ENCODE data around the gene GINS1. TPM values are rescaled to one million over a fixed set of nuclear protein-coding genes. Genes with fewer than 3 reads are reported as not detected.

Gene GINS1
- total RNA-seq (2014; rRNA removed; shearing (Covaris generic)) (22.8 and 23.0 TPM in 2 replicates), total RNA-seq (2022) (29.9 and 30.8 TPM in 2 replicates), Bru-seq, nascent RNA (percentile 69 among the genes with signal in this experiment), BruChase-seq, experiment 1, labeled RNA remaining after a 6-hour chase (percentile 81 among the genes with signal in this experiment), BruChase-seq, experiment 2, labeled RNA remaining after a 2-hour chase (percentile 79 among the genes with signal in this experiment)
- long read RNA-seq, transcript GINS1-201 (7 exons, 3,249 nt): major isoform, 17 of 26 reads
- long read RNA-seq, partial matches to known transcripts: 1 of 26 reads
- long read RNA-seq, other reads (novel, unspliced or antisense): 8 of 26 reads

- no peaks in the 10 kb centered on the region for H4K20me1 ChIP-seq (ENCODE audit: insufficient read depth, low read length)
- H3K9me2 ChIP-seq (ENCODE audit: insufficient read depth, low read length): no peaks in the 10 kb centered on the region
- TF ChIP-seq EZH2phosphoT487 (IDR thresholded peaks at IDR 0.05; ENCODE audit: borderline replicate concordance, low read depth, low read length) (no peak), CTCF (conservative IDR thresholded peaks at IDR 0.05; ENCODE audit: low read length) (no peak)
- H3K4me2 ChIP-seq (ENCODE audit: low read length): peak within 1 kb of the TSS; percentile 96
- CTCF ChIA-PET (ENCODE audit: unreplicated experiment): interaction anchor here (0.5 kb wide), 1 partner anchor 425 kb away, joined by 5 read pairs; no protein-coding TSS in a partner anchor
- peak; percentile 86 for DNase-seq (ENCODE audit: low spot score)
- POLR2A ChIA-PET: interaction anchor here (0.6 to 1.6 kb wide), 9 partner anchors 8 to 329 kb away, joined by 3 to 7 read pairs (median 4); no protein-coding TSS in a partner anchor
- peaks cover 17% of the 10 kb centered on the region for H3K36me3 ChIP-seq (ENCODE audit: insufficient read depth, low read length)
- peak within 1 kb of the TSS; percentile 58 for H3K27ac ChIP-seq (ENCODE audit: low read depth, low read length, poor library complexity, severe bottlenecking)
- peak within 1 kb of the TSS; percentile 99 for H2AFZ ChIP-seq (ENCODE audit: low read length)
- intact Hi-C loops (cut with micrococcal nuclease; ENCODE audit: unreplicated experiment): loop anchor here (5.0 kb wide), 2 partner anchors 125 to 160 kb away; partner anchors contain the start of gene PYGB
- peaks cover 16% of the 10 kb centered on the region for H3K4me1 ChIP-seq (ENCODE audit: insufficient read depth, low read length, poor library complexity, severe bottlenecking)
- TSS peak; percentile 85 for BruUV-seq (replicated peaks)
- peaks cover 3% of the 10 kb centered on the region; the same call in 1 of the 2 replicates for H3K9me3 ChIP-seq (ENCODE audit: low read length)
- H3K79me2 ChIP-seq (ENCODE audit: insufficient read depth, low read depth, low read length): peaks cover 21% of the 10 kb centered on the region
- peak within 1 kb of the TSS; percentile 83 for H3K4me3 ChIP-seq (ENCODE audit: low read depth, low read length, poor library complexity, severe bottlenecking)
Measured at GRCh38 chr20:25407311-25408169, at the start of gene GINS1. TSS of gene GINS1 (plus strand) at chr20:25407673. CDS start at chr20:25407821, 148 bp downstream.

GRCh38 chr20:25360631-25361286 is 46.7 kb upstream of the GINS1 start:
- no peaks in the 10 kb centered on the region for H4K20me1 ChIP-seq (ENCODE audit: insufficient read depth, low read length)
- intact Hi-C loops (cut with micrococcal nuclease; ENCODE audit: unreplicated experiment): no loop called here
- no peak overlapping the region for H2AFZ ChIP-seq (ENCODE audit: low read length)
- CTCF ChIA-PET (ENCODE audit: unreplicated experiment): no interaction called here
- H3K9me2 ChIP-seq (ENCODE audit: insufficient read depth, low read length): no peaks in the 10 kb centered on the region
- H3K79me2 ChIP-seq (ENCODE audit: insufficient read depth, low read depth, low read length): no peaks in the 10 kb centered on the region
- TF ChIP-seq EZH2phosphoT487 (IDR thresholded peaks at IDR 0.05; ENCODE audit: borderline replicate concordance, low read depth, low read length): no peak
- no peak for TF ChIP-seq CTCF (conservative IDR thresholded peaks at IDR 0.05; ENCODE audit: low read length)
- no peaks in the 10 kb centered on the region for H3K9me3 ChIP-seq (ENCODE audit: low read length)
- H3K4me2 ChIP-seq (ENCODE audit: low read length): no peak overlapping the region
- no peak for DNase-seq (ENCODE audit: low spot score)
- no TSS peak for BruUV-seq (replicated peaks)
- no peak overlapping the region for H3K4me3 ChIP-seq (ENCODE audit: low read depth, low read length, poor library complexity, severe bottlenecking)
- no peaks in the 10 kb centered on the region for H3K36me3 ChIP-seq (ENCODE audit: insufficient read depth, low read length)
- no peaks in the 10 kb centered on the region for H3K4me1 ChIP-seq (ENCODE audit: insufficient read depth, low read length, poor library complexity, severe bottlenecking)
- H3K27ac ChIP-seq (ENCODE audit: low read depth, low read length, poor library complexity, severe bottlenecking): no peak overlapping the region
- POLR2A ChIA-PET: interaction anchor here (0.6 kb wide), 1 partner anchor 47 kb away, joined by 3 read pairs; the partner anchor contains the start of gene GINS1

Data from OCI-LY7 (cell line).